OCI-LY1 (cell line): ENCODE results near the gene GNAZ.

ENCODE experiments used
- H2AFZ ChIP-seq: fragments of 200-600 bp; sonication (generic), shearing (Covaris generic); 2 replicates; pipeline ENCODE4 v1.6.0; 2014; ENCODE audit warnings: antibody characterized with exemption, mild to moderate bottlenecking, low read length
- H3F3A ChIP-seq: fragments of 200-600 bp; sonication (generic), shearing (Covaris generic); 2 replicates; pipeline ENCODE4 v1.6.0; 2014; ENCODE audit warnings: mild to moderate bottlenecking, antibody characterized with exemption, low read length, moderate library complexity; ENCODE audit not compliant: insufficient read depth
- H3K27ac ChIP-seq: fragments of 200-600 bp; sonication (generic); 2 replicates; pipeline ENCODE4 v1.5.1; 2014; ENCODE audit warnings: low read length, mixed run types, mild to moderate bottlenecking, low read depth; ENCODE audit not compliant: poor library complexity, severe bottlenecking
- H3K27me3 ChIP-seq: fragments of 200-600 bp; sonication (generic); 2 replicates; pipeline ENCODE4 v1.6.0; 2014; ENCODE audit warnings: antibody characterized with exemption, mild to moderate bottlenecking, low read length, moderate library complexity; ENCODE audit not compliant: insufficient read depth
- H3K36me3 ChIP-seq: fragments of 200-600 bp; sonication (generic); 2 replicates; pipeline ENCODE4 v1.6.1; 2014; ENCODE audit warnings: mild to moderate bottlenecking, antibody characterized with exemption, low read length, moderate library complexity, mixed read lengths; ENCODE audit not compliant: insufficient read depth
- H3K4me1 ChIP-seq: fragments of 200-600 bp; sonication (generic); 2 replicates; pipeline ENCODE4 v1.5.1; 2014; ENCODE audit warnings: mild to moderate bottlenecking, low read length, moderate library complexity; ENCODE audit not compliant: insufficient read depth, severe bottlenecking
- H3K4me2 ChIP-seq: fragments of 200-600 bp; sonication (generic), shearing (Covaris generic); 2 replicates; pipeline ENCODE4 v1.6.1; 2014; ENCODE audit warnings: low read length
- H3K4me3 ChIP-seq: fragments of 200-600 bp; sonication (generic); 2 replicates; pipeline ENCODE4 v1.5.1; 2014; ENCODE audit warnings: low read length, low read depth, mild to moderate bottlenecking, mixed read lengths; ENCODE audit not compliant: poor library complexity, severe bottlenecking
- H3K79me2 ChIP-seq: fragments of 200-600 bp; shearing (Covaris generic); 2 replicates; pipeline ENCODE4 v1.6.1; 2016; ENCODE audit warnings: mixed run types, low read length, mixed read lengths; ENCODE audit not compliant: insufficient read depth
- H3K9ac ChIP-seq: fragments of 200-600 bp; sonication (generic), shearing (Covaris generic); 2 replicates; pipeline ENCODE4 v1.6.1; 2014; ENCODE audit warnings: mild to moderate bottlenecking, low read length, mixed read lengths
- H3K9me2 ChIP-seq: fragments of 200-600 bp; sonication (generic), shearing (Covaris generic); 2 replicates; pipeline ENCODE4 v1.6.1; 2014; ENCODE audit warnings: low read depth, mild to moderate bottlenecking, low read length, mixed read lengths
- H3K9me3 ChIP-seq: fragments of 200-600 bp; shearing (Covaris generic); 2 replicates; pipeline ENCODE4 v1.6.1; 2014; ENCODE audit warnings: low read length, mixed read lengths
- H4K20me1 ChIP-seq: fragments of 200-600 bp; sonication (generic), shearing (Covaris generic); 2 replicates; pipeline ENCODE4 v1.6.0; 2016; ENCODE audit warnings: mild to moderate bottlenecking, low read length; ENCODE audit not compliant: insufficient read depth
- CTCF ChIP-seq: fragments of 200-600 bp; sonication (generic), shearing (Covaris generic); IDR thresholded peaks from 2 replicates; pipeline ENCODE4 v1.5.1; 2017; ENCODE audit warnings: mild to moderate bottlenecking, antibody characterized with exemption, low read length, moderate library complexity, mixed read lengths
- EZH2 ChIP-seq: fragments of 200-600 bp; sonication (generic), shearing (Covaris generic); IDR thresholded peaks from 2 replicates; pipeline ENCODE4 v1.8.0; 2017; ENCODE audit warnings: borderline replicate concordance, mixed run types, mild to moderate bottlenecking, antibody characterized with exemption, low read length, moderate library complexity, mixed read lengths

The GNAZ gene

GRCh38 chr22:23073526-23074229, 3.4 kb downstream of the GNAZ start:
- Histone ChIP-seq H3K4me2 (no peak overlapping the region), H3F3A (no peaks in the 10 kb centered on the region), H3K4me1 (peaks cover 16% of the 10 kb centered on the region), H3K4me3 (no peak overlapping the region), H3K27ac (no peak overlapping the region), H3K27me3 (peaks cover 7% of the 10 kb centered on the region; the same call in 1 of the 2 replicates), H3K36me3 (no peaks in the 10 kb centered on the region), H2AFZ (no peak overlapping the region), H4K20me1 (no peaks in the 10 kb centered on the region), H3K9me3 (no peaks in the 10 kb centered on the region), H3K9me2 (no peaks in the 10 kb centered on the region), H3K79me2 (no peaks in the 10 kb centered on the region), H3K9ac (no peak overlapping the region)
- TF ChIP-seq EZH2 (no peak), CTCF (no peak)

GRCh38 chr22:23074451-23074850, 4.1 kb downstream of the GNAZ start:
- Histone ChIP-seq H3K9me2 (no peaks in the 10 kb centered on the region), H3K4me2 (no peak overlapping the region), H3K9ac (no peak overlapping the region), H3K79me2 (no peaks in the 10 kb centered on the region), H4K20me1 (no peaks in the 10 kb centered on the region), H2AFZ (no peak overlapping the region), H3K4me1 (peaks cover 16% of the 10 kb centered on the region), H3K4me3 (no peak overlapping the region), H3F3A (no peaks in the 10 kb centered on the region), H3K27me3 (peaks cover 7% of the 10 kb centered on the region; the same call in 1 of the 2 replicates), H3K27ac (no peak overlapping the region), H3K36me3 (no peaks in the 10 kb centered on the region), H3K9me3 (no peaks in the 10 kb centered on the region)
- no peak for TF ChIP-seq CTCF
- no peak for TF ChIP-seq EZH2

- TF ChIP-seq EZH2 (no peak), CTCF (no peak)
- peaks cover 7% of the 10 kb centered on the region; the same call in 1 of the 2 replicates for H3K27me3 ChIP-seq
- H4K20me1 ChIP-seq = no peaks in the 10 kb centered on the region
- no peaks in the 10 kb centered on the region for H3K9me3 ChIP-seq
- no peak overlapping the region for H3K9ac ChIP-seq
- no peaks in the 10 kb centered on the region for H3K36me3 ChIP-seq
- H3K4me3 ChIP-seq = no peak overlapping the region
- no peaks in the 10 kb centered on the region for H3F3A ChIP-seq
- H3K27ac ChIP-seq = no peak overlapping the region
- no peak overlapping the region for H3K4me2 ChIP-seq
- H3K4me1 ChIP-seq = peaks cover 13% of the 10 kb centered on the region
- H3K9me2 ChIP-seq = no peaks in the 10 kb centered on the region
- no peak overlapping the region for H2AFZ ChIP-seq
- no peaks in the 10 kb centered on the region for H3K79me2 ChIP-seq
Observed at GRCh38 chr22:23075050-23075449, 4.7 kb downstream of the GNAZ start.
